ENCODE results near the gene ADAMTS12. TPM values are rescaled to one million over a fixed set of nuclear protein-coding genes. Genes with fewer than 3 reads are reported as not detected.

ADAMTS12 gene
- total and polyA plus RNA-seq, 2 of the 8 experiments (the other 6 are each of a cell fraction or from before 2014, with no cell fraction given): 6.4 to 12.8 TPM

DNA sequence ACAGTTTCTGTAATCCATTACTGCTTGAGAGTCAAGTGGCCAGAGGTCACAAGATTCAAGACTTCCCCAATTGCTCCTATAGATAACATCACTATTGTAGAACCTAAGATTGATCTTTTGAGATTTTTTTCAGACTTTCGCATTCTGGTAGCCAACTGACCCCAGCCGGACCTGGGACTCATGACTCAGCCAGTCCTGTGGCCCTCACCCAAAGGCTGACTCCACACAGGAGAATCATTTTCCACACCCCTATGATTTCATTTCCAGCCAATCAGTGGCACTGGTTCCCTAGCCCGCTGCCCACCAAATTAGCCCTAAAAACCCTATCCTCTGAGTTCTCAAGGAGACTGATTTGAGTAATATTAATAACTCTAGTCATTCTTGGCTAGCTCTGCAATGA is 414.8 kb downstream of the ADAMTS12 start:
- POLR2A ChIA-PET (ENCODE audit: partially characterized antibody): interaction anchor here (0.9 to 2.1 kb wide), 7 partner anchors 8 to 35 kb away, joined by 3 to 8 read pairs (median 5); no protein-coding TSS in a partner anchor
- no peak for FAIRE-seq
- CTCF ChIA-PET (ENCODE audit: partially characterized antibody): interaction anchor here (0.6 to 1.5 kb wide), 4 partner anchors 16 to 86 kb away, joined by 3 to 4 read pairs (median 4); no protein-coding TSS in a partner anchor

More for the DNA sequence above, 414.8 kb downstream of the ADAMTS12 start:
- H3K4ac ChIP-seq (replicated peaks; ENCODE audit: insufficient read length, low read depth, low read length): no peak overlapping the region
- no peak overlapping the region for H4K91ac ChIP-seq (replicated peaks; ENCODE audit: insufficient read length, low read length)
- TF ChIP-seq SIX5 (IDR thresholded peaks at IDR 0.05; ENCODE audit: low read depth, low read length) (no peak), TAF1 (IDR thresholded peaks at IDR 0.05; ENCODE audit: low read depth, low read length) (no peak), EGR1 (IDR thresholded peaks at IDR 0.05; ENCODE audit: borderline replicate concordance, low read depth, low read length) (no peak), CHD1 (IDR thresholded peaks at IDR 0.05; ENCODE audit: low read depth, low read length) (no peak), GTF2F1 (IDR thresholded peaks at IDR 0.05; ENCODE audit: borderline replicate concordance, low read depth, low read length) (no peak), USF2 (IDR thresholded peaks at IDR 0.05; ENCODE audit: low read length) (no peak), PHF8 (conservative IDR thresholded peaks at IDR 0.05; ENCODE audit: low read depth, low read length) (no peak), BRCA1 (IDR thresholded peaks at IDR 0.05; ENCODE audit: low read depth, low read length) (no peak)
- no peak for DNase-seq (ENCODE audit: low read depth in 1 of 2, low spot score in 2 of 2)
- WGBS, 2 experiments (ENCODE audit: extremely low coverage in 1 of 2, insufficient coverage in 1 of 2, insufficient read length in 1 of 2, insufficient replicate concordance in 2 of 2, low coverage in 1 of 2, low lambda C conversion rate in 2 of 2, missing lambda C conversion rate in 1 of 2): 95% methylated on average over 3 of the region's 3 CpGs; no CpG with 5 or more reads in 1 of the 2 experiments
- H2BK15ac ChIP-seq (ENCODE audit: low read length): no peak overlapping the region
- H2BK5ac ChIP-seq (ENCODE audit: low read depth, low read length): no peak overlapping the region
- no peak overlapping the region for H2AFZ ChIP-seq (ENCODE audit: low read length)
- H3K18ac ChIP-seq (ENCODE audit: extremely low read depth, low read length): no peak overlapping the region
- no peak overlapping the region for H2BK120ac ChIP-seq (replicated peaks; ENCODE audit: low read depth, low read length)
- no peaks in the 10 kb centered on the region for H3K79me1 ChIP-seq (ENCODE audit: low read depth, low read length)
- no peaks in the 10 kb centered on the region for H4K20me1 ChIP-seq (replicated peaks in 1 of 2; ENCODE audit: control insufficient read depth in 1 of 2, insufficient read depth in 2 of 2, low read length in 2 of 2)
- H3K9me3 ChIP-seq (ENCODE audit: insufficient read depth in 2 of 2, low read depth in 1 of 2, low read length in 1 of 2): no peaks in the 10 kb centered on the region
- H3K79me2 ChIP-seq (ENCODE audit: control insufficient read depth in 1 of 2, insufficient read depth in 2 of 2, low read length in 2 of 2): no peaks in the 10 kb centered on the region
- H3K23ac ChIP-seq (ENCODE audit: insufficient read length): no peak overlapping the region
- no peak overlapping the region for H2BK20ac ChIP-seq (ENCODE audit: low read length)
- H3K56ac ChIP-seq (replicated peaks; ENCODE audit: insufficient read length, low read depth, low read length): no peak overlapping the region
- H3K4me2 ChIP-seq (ENCODE audit: insufficient read depth in 1 of 2, low read depth in 2 of 2, low read length in 2 of 2): no peak overlapping the region
- no peak overlapping the region for H3K14ac ChIP-seq (ENCODE audit: insufficient read length)
- no peaks in the 10 kb centered on the region for H3K27me3 ChIP-seq (replicated peaks in 1 of 4; ENCODE audit: control insufficient read depth in 3 of 4, extremely low read depth in 1 of 4, insufficient read depth in 3 of 4, low read length in 3 of 4)
- H3K27ac ChIP-seq (ENCODE audit: low read depth, low read length): no peak overlapping the region
- no peak overlapping the region for H4K8ac ChIP-seq (ENCODE audit: extremely low read depth, insufficient read depth, low read length)
- no peak overlapping the region for H2AK5ac ChIP-seq (ENCODE audit: low read depth, low read length)
- no peak overlapping the region for H3K9ac ChIP-seq (replicated peaks in 1 of 4; ENCODE audit: extremely low read depth in 1 of 4, low read depth in 3 of 4, low read length in 3 of 4)
- H3K4me1 ChIP-seq (replicated peaks in 1 of 4; ENCODE audit: control insufficient read depth in 3 of 4, insufficient read depth in 4 of 4, low read length in 3 of 4): peaks cover 0 to 9% (median 0%) of the 10 kb centered on the region in 4 experiments; a peak in 1 of 7 replicates
- H2BK12ac ChIP-seq (ENCODE audit: low read depth, low read length): no peak overlapping the region
- H3K36me3 ChIP-seq (ENCODE audit: control insufficient read depth in 2 of 4, insufficient read depth in 4 of 4, low read length in 3 of 4): peaks cover 2 to 78% (median 23%) of the 10 kb centered on the region in 4 experiments
- no peak overlapping the region for H3K4me3 ChIP-seq (ENCODE audit: extremely low read depth in 1 of 4, insufficient read depth in 2 of 4, low read depth in 3 of 4, low read length in 4 of 4)
- peaks cover 2% of the 10 kb centered on the region; the same call in 1 of the 2 replicates for H3K23me2 ChIP-seq (ENCODE audit: low read depth, low read length)
- no peak overlapping the region for H4K5ac ChIP-seq (ENCODE audit: insufficient read length, low read depth, low read length)

Measured in H1 (cell line).